Spleen (tissue), 7 donors: ENCODE data around the gene KIAA1210.

Experiments
- POLR2A ChIP-seq, 3 donors: fragments of 450-650 bp; IDR thresholded peaks; one replicate each; pipeline ENCODE4 v1.5.1; 2017; ENCODE audit warnings: antibody characterized with exemption in 3 of 3, mild to moderate bottlenecking in 1 of 3
- TF ChIP-seq, protein P1 (sequence below), 11 experiments: fragments of 200-600 bp in 7 of 11; fragments of 450-650 bp in 4 of 11; sonication (generic) in 4 of 11; IDR thresholded peaks in 8 of 11; conservative IDR thresholded peaks in 3 of 11; 1 replicate in 7 of 11; 2 replicates in 4 of 11; pipeline versions ENCODE4 v1.4.0 to v1.8.0; 2016 to 2021; ENCODE audit warnings: antibody characterized with exemption in 11 of 11, inconsistent platforms in 4 of 11, mild to moderate bottlenecking in 1 of 11
- donor health status: DM: no; HTN: no; CAD: no; lungs with moderate emphysema.
- donor health status: DM: no; HTN: no; CAD: no.
- donor health status: DM: no; HTN: no; CAD: no.

DNA sequence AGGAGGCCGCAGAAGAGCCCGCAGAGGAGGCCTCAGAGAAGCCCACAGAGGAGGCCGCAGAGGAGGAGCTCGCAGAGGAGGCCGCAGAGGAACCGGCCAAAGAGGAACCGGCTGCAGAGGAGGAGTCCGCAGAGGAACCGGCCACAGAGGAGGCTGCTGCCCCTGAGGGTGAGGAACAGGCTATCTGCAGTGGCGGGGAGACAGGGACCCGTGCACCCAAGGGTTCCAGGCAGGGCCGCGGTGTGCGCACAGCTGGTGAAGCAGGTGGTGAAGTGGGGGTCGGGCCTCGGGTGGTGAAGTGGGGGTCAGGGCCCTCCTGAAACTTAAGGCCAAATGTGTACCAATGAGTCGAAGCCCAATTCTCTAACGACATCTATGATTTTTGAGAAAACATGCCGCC is 53.7 kb downstream of the KIAA1210 start:
- no peak for TF ChIP-seq POLR2A (IDR thresholded peaks at IDR 0.05)
- TF ChIP-seq, protein P1, sequence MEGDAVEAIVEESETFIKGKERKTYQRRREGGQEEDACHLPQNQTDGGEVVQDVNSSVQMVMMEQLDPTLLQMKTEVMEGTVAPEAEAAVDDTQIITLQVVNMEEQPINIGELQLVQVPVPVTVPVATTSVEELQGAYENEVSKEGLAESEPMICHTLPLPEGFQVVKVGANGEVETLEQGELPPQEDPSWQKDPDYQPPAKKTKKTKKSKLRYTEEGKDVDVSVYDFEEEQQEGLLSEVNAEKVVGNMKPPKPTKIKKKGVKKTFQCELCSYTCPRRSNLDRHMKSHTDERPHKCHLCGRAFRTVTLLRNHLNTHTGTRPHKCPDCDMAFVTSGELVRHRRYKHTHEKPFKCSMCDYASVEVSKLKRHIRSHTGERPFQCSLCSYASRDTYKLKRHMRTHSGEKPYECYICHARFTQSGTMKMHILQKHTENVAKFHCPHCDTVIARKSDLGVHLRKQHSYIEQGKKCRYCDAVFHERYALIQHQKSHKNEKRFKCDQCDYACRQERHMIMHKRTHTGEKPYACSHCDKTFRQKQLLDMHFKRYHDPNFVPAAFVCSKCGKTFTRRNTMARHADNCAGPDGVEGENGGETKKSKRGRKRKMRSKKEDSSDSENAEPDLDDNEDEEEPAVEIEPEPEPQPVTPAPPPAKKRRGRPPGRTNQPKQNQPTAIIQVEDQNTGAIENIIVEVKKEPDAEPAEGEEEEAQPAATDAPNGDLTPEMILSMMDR (IDR thresholded peaks at IDR 0.05 in 8 of 11, conservative IDR thresholded peaks at IDR 0.05 in 3 of 11) = no peak
